ENCODE measurements around the gene ACTR1B.

ACTR1B gene

DNA sequence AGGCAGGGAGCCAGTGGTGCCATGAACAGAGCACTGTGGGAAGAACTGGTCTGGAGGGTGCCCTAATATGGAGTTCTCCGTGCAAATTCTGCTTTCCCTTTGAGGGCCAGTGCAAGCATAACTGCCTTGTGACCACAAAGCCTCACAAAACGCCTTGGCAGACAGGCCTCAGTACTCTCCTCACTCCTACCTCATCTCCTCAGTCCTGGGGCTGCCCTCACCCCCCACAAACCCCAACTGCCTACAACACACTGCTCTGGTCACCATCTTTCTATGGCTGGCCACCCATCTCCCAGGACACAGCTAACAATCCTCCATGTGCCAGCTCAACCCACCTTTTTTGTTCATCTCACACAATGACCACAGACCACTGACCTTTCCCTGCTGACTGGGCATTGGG, 9.1 kb downstream of the ACTR1B start:
- TF ChIP-seq, protein P1, sequence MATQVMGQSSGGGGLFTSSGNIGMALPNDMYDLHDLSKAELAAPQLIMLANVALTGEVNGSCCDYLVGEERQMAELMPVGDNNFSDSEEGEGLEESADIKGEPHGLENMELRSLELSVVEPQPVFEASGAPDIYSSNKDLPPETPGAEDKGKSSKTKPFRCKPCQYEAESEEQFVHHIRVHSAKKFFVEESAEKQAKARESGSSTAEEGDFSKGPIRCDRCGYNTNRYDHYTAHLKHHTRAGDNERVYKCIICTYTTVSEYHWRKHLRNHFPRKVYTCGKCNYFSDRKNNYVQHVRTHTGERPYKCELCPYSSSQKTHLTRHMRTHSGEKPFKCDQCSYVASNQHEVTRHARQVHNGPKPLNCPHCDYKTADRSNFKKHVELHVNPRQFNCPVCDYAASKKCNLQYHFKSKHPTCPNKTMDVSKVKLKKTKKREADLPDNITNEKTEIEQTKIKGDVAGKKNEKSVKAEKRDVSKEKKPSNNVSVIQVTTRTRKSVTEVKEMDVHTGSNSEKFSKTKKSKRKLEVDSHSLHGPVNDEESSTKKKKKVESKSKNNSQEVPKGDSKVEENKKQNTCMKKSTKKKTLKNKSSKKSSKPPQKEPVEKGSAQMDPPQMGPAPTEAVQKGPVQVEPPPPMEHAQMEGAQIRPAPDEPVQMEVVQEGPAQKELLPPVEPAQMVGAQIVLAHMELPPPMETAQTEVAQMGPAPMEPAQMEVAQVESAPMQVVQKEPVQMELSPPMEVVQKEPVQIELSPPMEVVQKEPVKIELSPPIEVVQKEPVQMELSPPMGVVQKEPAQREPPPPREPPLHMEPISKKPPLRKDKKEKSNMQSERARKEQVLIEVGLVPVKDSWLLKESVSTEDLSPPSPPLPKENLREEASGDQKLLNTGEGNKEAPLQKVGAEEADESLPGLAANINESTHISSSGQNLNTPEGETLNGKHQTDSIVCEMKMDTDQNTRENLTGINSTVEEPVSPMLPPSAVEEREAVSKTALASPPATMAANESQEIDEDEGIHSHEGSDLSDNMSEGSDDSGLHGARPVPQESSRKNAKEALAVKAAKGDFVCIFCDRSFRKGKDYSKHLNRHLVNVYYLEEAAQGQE (IDR thresholded peaks at IDR 0.05; ENCODE audit: insufficient read depth in 1 of 2, low read depth in 2 of 2, low read length in 2 of 2), result no peak
- TF ChIP-seq SIN3A (IDR thresholded peaks at IDR 0.05; ENCODE audit: borderline replicate concordance, insufficient read depth, low read length) (no peak), FOXP2 (optimal IDR thresholded peaks at IDR 0.05; ENCODE audit: borderline replicate concordance, extremely low read depth, extremely low read length, insufficient read depth) (no peak), POLR2AphosphoS5 (IDR thresholded peaks at IDR 0.05; ENCODE audit: low read depth, low read length) (no peak), TAF1 (IDR thresholded peaks at IDR 0.05; ENCODE audit: borderline replicate concordance, insufficient read depth, low read length) (no peak)

DNA sequence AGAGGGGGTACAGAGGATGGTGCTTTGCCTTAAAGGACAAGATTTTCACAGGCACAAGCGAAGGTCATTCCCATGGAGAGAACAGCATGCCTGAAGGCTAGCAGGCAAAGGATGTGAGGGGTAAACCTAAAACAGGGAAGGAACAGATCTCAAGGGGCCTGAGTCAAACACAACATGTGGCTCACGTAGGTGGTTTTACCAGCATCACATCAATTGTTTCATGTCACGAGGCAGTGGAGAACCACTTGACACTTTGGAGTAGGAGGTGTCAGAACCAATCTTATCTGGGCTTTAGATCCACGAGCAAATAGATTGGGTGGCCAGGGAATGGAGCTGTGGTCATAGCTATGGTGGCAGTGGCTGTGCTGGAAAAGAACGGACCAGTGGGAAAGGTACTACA, 9.5 kb downstream of the ACTR1B start:
- TF ChIP-seq, protein P1 (IDR thresholded peaks at IDR 0.05; ENCODE audit: insufficient read depth in 1 of 2, low read depth in 2 of 2, low read length in 2 of 2), result no peak
- no peak for TF ChIP-seq FOXP2 (optimal IDR thresholded peaks at IDR 0.05; ENCODE audit: borderline replicate concordance, extremely low read depth, extremely low read length, insufficient read depth)
- TF ChIP-seq SIN3A (IDR thresholded peaks at IDR 0.05; ENCODE audit: borderline replicate concordance, insufficient read depth, low read length), result no peak
- TF ChIP-seq TAF1 (IDR thresholded peaks at IDR 0.05; ENCODE audit: borderline replicate concordance, insufficient read depth, low read length), result no peak
- no peak for TF ChIP-seq POLR2AphosphoS5 (IDR thresholded peaks at IDR 0.05; ENCODE audit: low read depth, low read length)

DNA sequence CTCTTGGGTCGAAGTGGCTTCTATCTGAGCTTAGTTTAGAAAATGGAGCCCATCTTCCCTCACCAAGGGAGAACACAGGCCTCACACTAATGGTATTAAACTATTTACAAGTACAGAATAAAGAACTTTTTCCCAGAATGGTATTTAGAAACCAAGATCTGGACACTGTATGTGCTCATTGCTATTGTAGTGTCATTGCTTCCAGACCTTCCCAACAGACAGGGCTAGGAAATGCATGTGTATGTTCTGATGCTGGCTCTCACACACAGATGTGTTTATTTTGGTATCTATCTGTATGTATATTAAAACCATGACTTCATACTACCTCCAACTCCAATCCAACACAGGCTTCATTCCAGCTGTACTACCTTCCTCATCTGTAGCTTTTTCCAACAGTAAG, 10.0 kb downstream of the ACTR1B start:
- TF ChIP-seq POLR2AphosphoS5 (IDR thresholded peaks at IDR 0.05; ENCODE audit: low read depth, low read length) (no peak), SIN3A (IDR thresholded peaks at IDR 0.05; ENCODE audit: borderline replicate concordance, insufficient read depth, low read length) (no peak), FOXP2 (optimal IDR thresholded peaks at IDR 0.05; ENCODE audit: borderline replicate concordance, extremely low read depth, extremely low read length, insufficient read depth) (no peak), TAF1 (IDR thresholded peaks at IDR 0.05; ENCODE audit: borderline replicate concordance, insufficient read depth, low read length) (no peak)
- TF ChIP-seq, protein P1 (IDR thresholded peaks at IDR 0.05; ENCODE audit: insufficient read depth in 1 of 2, low read depth in 2 of 2, low read length in 2 of 2), result no peak

DNA sequence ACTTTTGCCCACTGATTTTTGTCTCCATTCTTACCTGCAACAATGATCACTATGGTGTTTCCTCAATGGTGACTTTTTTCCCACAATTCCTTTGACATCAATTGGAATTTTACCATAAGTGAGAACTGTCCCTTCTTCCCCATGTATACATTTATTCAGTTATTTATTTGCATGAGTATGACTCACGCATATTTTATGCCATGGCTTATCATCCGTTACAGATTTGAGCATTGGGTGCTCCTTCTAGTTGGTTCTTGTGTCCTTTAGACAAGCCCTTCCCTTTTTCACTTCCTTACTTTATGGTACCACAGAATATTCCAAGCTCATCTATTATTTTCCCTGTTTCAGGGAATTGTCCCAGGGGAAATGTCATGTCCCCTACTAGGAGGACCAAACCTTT, 10.4 kb downstream of the ACTR1B start:
- TF ChIP-seq TAF1 (IDR thresholded peaks at IDR 0.05; ENCODE audit: borderline replicate concordance, insufficient read depth, low read length) (no peak), FOXP2 (optimal IDR thresholded peaks at IDR 0.05; ENCODE audit: borderline replicate concordance, extremely low read depth, extremely low read length, insufficient read depth) (no peak), POLR2AphosphoS5 (IDR thresholded peaks at IDR 0.05; ENCODE audit: low read depth, low read length) (no peak; the same call in 1 of the 2 replicates)
- TF ChIP-seq, protein P1 (IDR thresholded peaks at IDR 0.05; ENCODE audit: insufficient read depth in 1 of 2, low read depth in 2 of 2, low read length in 2 of 2), result no peak

DNA sequence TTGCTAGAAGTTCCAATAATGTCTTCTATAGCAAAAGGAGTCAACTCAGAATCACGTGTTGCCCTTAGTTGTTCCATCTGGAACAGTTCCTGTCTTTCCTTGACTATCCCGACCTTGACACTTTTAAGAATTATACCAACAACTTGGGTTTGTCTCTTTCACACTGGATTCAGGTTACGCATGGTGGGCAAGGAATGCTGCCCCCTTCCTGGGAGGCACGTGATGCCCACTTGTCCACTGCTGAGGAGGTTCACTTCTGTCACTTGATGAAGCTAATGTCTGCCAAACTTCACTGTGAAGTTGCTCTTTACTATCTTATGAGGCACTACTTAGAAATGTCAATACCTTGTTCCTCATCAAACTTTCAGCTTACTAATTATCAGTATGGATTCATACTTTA, 12.7 kb downstream of the ACTR1B start:
- TF ChIP-seq, protein P1 (IDR thresholded peaks at IDR 0.05; ENCODE audit: insufficient read depth in 1 of 2, low read depth in 2 of 2, low read length in 2 of 2), result no peak
- TF ChIP-seq FOXP2 (optimal IDR thresholded peaks at IDR 0.05; ENCODE audit: borderline replicate concordance, extremely low read depth, extremely low read length, insufficient read depth) (no peak), TAF1 (IDR thresholded peaks at IDR 0.05; ENCODE audit: borderline replicate concordance, insufficient read depth, low read length) (no peak), SIN3A (IDR thresholded peaks at IDR 0.05; ENCODE audit: borderline replicate concordance, insufficient read depth, low read length) (no peak), POLR2AphosphoS5 (IDR thresholded peaks at IDR 0.05; ENCODE audit: low read depth, low read length) (no peak)

Measured in PFSK-1 (cell line).